Measurements from ENCODE around the gene RBM47. TPM values are rescaled to one million over a fixed set of nuclear protein-coding genes. Genes with fewer than 3 reads are reported as not detected.

Gene RBM47
- total and polyA plus RNA-seq, 2 of the 4 experiments (the other 2 are of a cell fraction) = 0.44 to 1.1 TPM

DNA sequence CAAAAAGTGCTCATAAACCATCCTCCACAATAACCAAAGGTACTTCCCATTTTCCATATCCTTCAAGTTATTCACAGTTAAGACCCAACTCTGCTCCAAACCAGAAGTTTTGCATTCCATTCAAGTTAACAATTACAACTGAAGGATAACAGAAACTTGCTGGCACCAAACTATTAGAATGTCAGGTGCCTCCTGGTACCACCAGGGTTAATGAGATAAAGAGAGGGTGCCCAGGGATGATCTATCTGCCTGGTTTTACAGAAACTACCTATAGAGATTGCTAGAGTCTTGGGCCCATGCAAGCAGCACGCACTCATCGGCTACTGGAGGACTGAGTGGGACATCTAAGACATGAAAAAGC lies 114.6 kb downstream of the RBM47 start:
- BruUV-seq (replicated peaks) = no TSS peak
- Histone ChIP-seq H3K23ac (ENCODE audit: low read depth, low read length) (no peak overlapping the region), H4K5ac (ENCODE audit: low read depth, low read length) (no peak overlapping the region), H3K79me1 (ENCODE audit: low read depth in 1 of 2, low read length in 2 of 2) (no peaks in the 10 kb centered on the region), H3K4me2 (ENCODE audit: low read depth, low read length) (no peak overlapping the region), H3K27ac (ENCODE audit: insufficient read depth, low read length) (no peak overlapping the region), H3K14ac (replicated peaks; ENCODE audit: low read depth, low read length) (no peak overlapping the region), H2BK5ac (ENCODE audit: low read depth, low read length, poor library complexity, severe bottlenecking) (no peak overlapping the region), H3K27me3 (ENCODE audit: control insufficient read depth, insufficient read depth, low read length) (no peaks in the 10 kb centered on the region), H3K9me1 (ENCODE audit: insufficient read depth, low read length) (no peaks in the 10 kb centered on the region), H4K8ac (ENCODE audit: low read depth in 2 of 2, low read length in 2 of 2) (no peak overlapping the region), H2BK20ac (ENCODE audit: low read depth, low read length) (no peak overlapping the region), H3K18ac (ENCODE audit: low read depth, low read length) (no peak overlapping the region), H2BK15ac (ENCODE audit: low read depth, low read length) (no peak overlapping the region), H3K9me3 (ENCODE audit: control insufficient read depth, insufficient read depth, low read length) (no peaks in the 10 kb centered on the region), H2AK5ac (ENCODE audit: low read depth, low read length) (no peak overlapping the region), H3K4me1 (ENCODE audit: control insufficient read depth, insufficient read depth, low read length) (no peaks in the 10 kb centered on the region), H3K36me3 (ENCODE audit: control insufficient read depth, insufficient read depth, low read length) (no peaks in the 10 kb centered on the region), H3K4ac (ENCODE audit: low read depth, low read length) (no peak overlapping the region), H4K20me1 (ENCODE audit: insufficient read depth, low read length) (no peaks in the 10 kb centered on the region), H3K56ac (ENCODE audit: extremely low read depth, insufficient read depth, low read length) (no peak overlapping the region), H3K4me3 (ENCODE audit: insufficient read depth, low read depth, low read length) (no peak overlapping the region), H2AFZ (replicated peaks; ENCODE audit: low read length, poor library complexity) (no peak overlapping the region), H4K91ac (ENCODE audit: insufficient read depth, low read depth, low read length) (no peak overlapping the region), H2BK120ac (ENCODE audit: low read depth, low read length) (no peak overlapping the region), H2AK9ac (replicated peaks; ENCODE audit: low read depth, low read length, poor library complexity) (no peak overlapping the region), H3K9ac (ENCODE audit: low read depth, low read length) (no peak overlapping the region)
- WGBS, 2 experiments (ENCODE audit: extremely low coverage in 2 of 2, insufficient read length in 1 of 2) = no CpG with 5 or more reads among the region's 2 CpGs
- in situ Hi-C loops (cut with MboI; ENCODE audit: low sequenced_read_pairs) (no loop called here), dilution Hi-C loops (cut with HindIII; ENCODE audit: low sequenced_read_pairs, unreplicated experiment) (no loop called here), intact Hi-C loops (cut with micrococcal nuclease) (no loop called here)
- ATAC-seq (ENCODE audit: low read depth) = no peak
- TF ChIP-seq, protein P1, sequence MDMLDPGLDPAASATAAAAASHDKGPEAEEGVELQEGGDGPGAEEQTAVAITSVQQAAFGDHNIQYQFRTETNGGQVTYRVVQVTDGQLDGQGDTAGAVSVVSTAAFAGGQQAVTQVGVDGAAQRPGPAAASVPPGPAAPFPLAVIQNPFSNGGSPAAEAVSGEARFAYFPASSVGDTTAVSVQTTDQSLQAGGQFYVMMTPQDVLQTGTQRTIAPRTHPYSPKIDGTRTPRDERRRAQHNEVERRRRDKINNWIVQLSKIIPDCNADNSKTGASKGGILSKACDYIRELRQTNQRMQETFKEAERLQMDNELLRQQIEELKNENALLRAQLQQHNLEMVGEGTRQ (IDR thresholded peaks at IDR 0.05; ENCODE audit: low read depth, low read length) = no peak
- TF ChIP-seq RFX5 (IDR thresholded peaks at IDR 0.05; ENCODE audit: low read depth, low read length) (no peak), MXI1 (IDR thresholded peaks at IDR 0.05; ENCODE audit: borderline replicate concordance, low read depth, low read length) (no peak), CHD1 (IDR thresholded peaks at IDR 0.05; ENCODE audit: low read depth, low read length) (no peak), ELK1 (IDR thresholded peaks at IDR 0.05; ENCODE audit: borderline replicate concordance, low read depth, low read length) (no peak), CEBPB (IDR thresholded peaks at IDR 0.05; ENCODE audit: low read depth, low read length) (no peak), RCOR1 (IDR thresholded peaks at IDR 0.05; ENCODE audit: insufficient replicate concordance, low read length) (no peak), POLR2A (IDR thresholded peaks at IDR 0.05; ENCODE audit: low read depth, low read length) (no peak), RAD21 (IDR thresholded peaks at IDR 0.05; ENCODE audit: low read length) (no peak), NFE2L2 (IDR thresholded peaks at IDR 0.05; ENCODE audit: low read depth, low read length) (no peak)
- ChIA-PET POLR2A (ENCODE audit: unreplicated experiment) (interaction anchor here (0.7 kb wide), 1 partner anchor 12 kb away, joined by 6 read pairs; no protein-coding TSS in a partner anchor), CTCF (no interaction called here)
- peak; percentile 7 for DNase-seq
